ENCODE data around the gene LAMB4. TPM values are rescaled to one million over a fixed set of nuclear protein-coding genes. Genes with fewer than 3 reads are reported as not detected.

Gene LAMB4
- total and polyA plus RNA-seq, 2 of the 8 experiments (the other 6 are each of a cell fraction or from before 2014, with no cell fraction given): not detected

- CTCF ChIA-PET (ENCODE audit: partially characterized antibody): interaction anchor here (0.7 to 1.8 kb wide), 6 partner anchors 9 to 541 kb away, joined by 3 to 5 read pairs (median 3); no protein-coding TSS in a partner anchor
- POLR2A ChIA-PET (ENCODE audit: partially characterized antibody): interaction anchor here (1.5 kb wide), 1 partner anchor 22 kb away, joined by 4 read pairs; no protein-coding TSS in a partner anchor
- H3K36me3 ChIP-seq (ENCODE audit: control insufficient read depth in 2 of 4, insufficient read depth in 4 of 4, low read length in 3 of 4): no peaks in the 10 kb centered on the region
- H3K4me3 ChIP-seq (ENCODE audit: extremely low read depth in 1 of 4, insufficient read depth in 2 of 4, low read depth in 3 of 4, low read length in 4 of 4): no peak overlapping the region
- H3K79me1 ChIP-seq (ENCODE audit: low read depth, low read length): no peaks in the 10 kb centered on the region
- H2AK5ac ChIP-seq (ENCODE audit: low read depth, low read length): no peak overlapping the region
- no peak overlapping the region for H3K27ac ChIP-seq (ENCODE audit: low read depth, low read length)
- no peak overlapping the region for H4K91ac ChIP-seq (replicated peaks; ENCODE audit: insufficient read length, low read length)
- DNase-seq (ENCODE audit: low read depth in 1 of 2, low spot score in 2 of 2) (no peak), FAIRE-seq (no peak)
- no peak overlapping the region for H3K4ac ChIP-seq (replicated peaks; ENCODE audit: insufficient read length, low read depth, low read length)
- H3K18ac ChIP-seq (ENCODE audit: extremely low read depth, low read length): no peak overlapping the region
- H2AFZ ChIP-seq (ENCODE audit: low read length): peak overlapping the region; percentile 57; the same call in 1 of the 2 replicates
- H2BK20ac ChIP-seq (ENCODE audit: low read length): no peak overlapping the region
- H4K8ac ChIP-seq (ENCODE audit: extremely low read depth, insufficient read depth, low read length): no peak overlapping the region
- no peak overlapping the region for H3K14ac ChIP-seq (ENCODE audit: insufficient read length)
- H3K56ac ChIP-seq (replicated peaks; ENCODE audit: insufficient read length, low read depth, low read length): no peak overlapping the region
- H3K9ac ChIP-seq (replicated peaks in 1 of 4; ENCODE audit: extremely low read depth in 1 of 4, low read depth in 3 of 4, low read length in 3 of 4): no peak overlapping the region
- no peak overlapping the region for H2BK120ac ChIP-seq (replicated peaks; ENCODE audit: low read depth, low read length)
- no peaks in the 10 kb centered on the region for H4K20me1 ChIP-seq (replicated peaks in 1 of 2; ENCODE audit: control insufficient read depth in 1 of 2, insufficient read depth in 2 of 2, low read length in 2 of 2)
- H3K27me3 ChIP-seq (replicated peaks in 1 of 4; ENCODE audit: control insufficient read depth in 3 of 4, extremely low read depth in 1 of 4, insufficient read depth in 3 of 4, low read length in 3 of 4): no peaks in the 10 kb centered on the region
- WGBS, 2 experiments (ENCODE audit: extremely low coverage in 1 of 2, insufficient coverage in 1 of 2, insufficient read length in 1 of 2, insufficient replicate concordance in 2 of 2, low coverage in 1 of 2, low lambda C conversion rate in 2 of 2, missing lambda C conversion rate in 1 of 2): 85% methylated on average over 7 of the region's 7 CpGs; no CpG with 5 or more reads in 1 of the 2 experiments
- no peak overlapping the region for H2BK12ac ChIP-seq (ENCODE audit: low read depth, low read length)
- no peaks in the 10 kb centered on the region for H3K9me3 ChIP-seq (ENCODE audit: insufficient read depth in 2 of 2, low read depth in 1 of 2, low read length in 1 of 2)
- no peak overlapping the region for H2BK5ac ChIP-seq (ENCODE audit: low read depth, low read length)
- H3K79me2 ChIP-seq (ENCODE audit: control insufficient read depth in 1 of 2, insufficient read depth in 2 of 2, low read length in 2 of 2): no peaks in the 10 kb centered on the region
- H3K23me2 ChIP-seq (ENCODE audit: low read depth, low read length): no peaks in the 10 kb centered on the region
- H3K4me1 ChIP-seq (replicated peaks in 1 of 4; ENCODE audit: control insufficient read depth in 3 of 4, insufficient read depth in 4 of 4, low read length in 3 of 4): peaks cover 0 to 6% (median 0%) of the 10 kb centered on the region in 4 experiments; a peak in 1 of 7 replicates
- no peak overlapping the region for H2BK15ac ChIP-seq (ENCODE audit: low read length)
- no peak overlapping the region for H4K5ac ChIP-seq (ENCODE audit: insufficient read length, low read depth, low read length)
- no peak overlapping the region for H3K23ac ChIP-seq (ENCODE audit: insufficient read length)
- no peak overlapping the region for H3K4me2 ChIP-seq (ENCODE audit: insufficient read depth in 1 of 2, low read depth in 2 of 2, low read length in 2 of 2)
- no peak for TF ChIP-seq ZNF274 (IDR thresholded peaks at IDR 0.05; ENCODE audit: borderline replicate concordance, extremely low read depth, low read length)
- no peak for TF ChIP-seq ASH2L (IDR thresholded peaks at IDR 0.05; ENCODE audit: low read length)
- TF ChIP-seq RBBP5 (IDR thresholded peaks at IDR 0.05; ENCODE audit: borderline replicate concordance, low read depth, low read length): no peak
- TF ChIP-seq RAD21 (IDR thresholded peaks at IDR 0.05 in 1 of 2, conservative IDR thresholded peaks at IDR 0.05 in 1 of 2; ENCODE audit: low read depth in 2 of 2, low read length in 2 of 2): no peak
- TF ChIP-seq SIRT6 (IDR thresholded peaks at IDR 0.05; ENCODE audit: low read length): no peak
- no peak for TF ChIP-seq GABPA (IDR thresholded peaks at IDR 0.05; ENCODE audit: borderline replicate concordance, insufficient read depth, low read length)
- TF ChIP-seq CREB1 (IDR thresholded peaks at IDR 0.05): no peak
- no peak for TF ChIP-seq MAX (IDR thresholded peaks at IDR 0.05)
- no peak for TF ChIP-seq CEBPB (IDR thresholded peaks at IDR 0.05; ENCODE audit: low read depth, low read length)
- no peak for TF ChIP-seq POU5F1 (IDR thresholded peaks at IDR 0.05; ENCODE audit: low read depth, low read length)
- TF ChIP-seq SP2 (IDR thresholded peaks at IDR 0.05; ENCODE audit: low read length): no peak
- no peak for TF ChIP-seq TBP (IDR thresholded peaks at IDR 0.05; ENCODE audit: low read depth, low read length)
- TF ChIP-seq YY1 (IDR thresholded peaks at IDR 0.05; ENCODE audit: low read depth, low read length): no peak
- no peak for TF ChIP-seq EGR1 (IDR thresholded peaks at IDR 0.05; ENCODE audit: borderline replicate concordance, low read depth, low read length)
Measured at GRCh38 chr7:108094933-108095710, 35.0 kb downstream of the LAMB4 start.

Data from H1 (cell line).